NCI-H1048 (cell line): ENCODE measurements around the gene RNF141.

ENCODE experiments used
- DNase-seq: peaks from one replicate; lab custom pipeline; 2025; lab: John Stamatoyannopoulos, UW

Gene RNF141

DNA sequence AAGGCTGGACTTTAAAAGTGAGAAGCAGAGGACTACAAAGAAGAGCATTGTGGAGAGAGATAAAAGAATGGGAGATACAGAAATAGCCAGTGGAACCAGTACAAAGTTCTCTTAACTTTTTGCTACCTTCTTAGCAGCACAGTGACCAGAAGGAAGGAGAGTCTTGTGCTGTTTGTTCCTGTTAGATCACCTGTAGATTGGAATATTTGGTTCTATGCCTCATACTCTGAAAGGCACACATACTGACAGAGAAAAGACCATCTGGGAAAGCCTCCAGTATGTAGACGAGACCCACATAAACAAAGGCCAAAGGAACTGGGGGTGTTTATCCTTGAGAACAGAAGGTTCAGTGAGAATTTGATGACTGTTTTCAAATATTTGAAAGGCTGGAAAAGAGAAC lies 18.7 kb downstream of the RNF141 start:
- DNase-seq, result no peak

DNA sequence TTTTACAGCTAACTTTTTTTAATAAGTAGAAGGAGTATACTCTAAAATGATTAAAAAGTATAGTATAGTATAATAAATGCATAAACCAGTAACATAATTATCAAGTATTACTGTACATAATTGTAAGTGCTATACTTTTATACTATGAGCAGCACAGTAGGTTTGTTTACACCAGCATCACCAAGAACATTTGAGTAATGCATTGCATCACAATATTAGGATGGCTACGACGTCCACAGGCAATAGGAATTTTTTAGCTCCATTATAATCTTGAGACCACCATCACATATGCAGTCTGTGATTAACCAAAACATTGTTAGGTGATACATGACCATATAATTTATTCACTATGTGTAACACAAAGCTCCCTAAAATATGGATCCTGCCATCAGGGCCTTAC lies 20.4 kb downstream of the RNF141 start:
- no peak for DNase-seq

DNA sequence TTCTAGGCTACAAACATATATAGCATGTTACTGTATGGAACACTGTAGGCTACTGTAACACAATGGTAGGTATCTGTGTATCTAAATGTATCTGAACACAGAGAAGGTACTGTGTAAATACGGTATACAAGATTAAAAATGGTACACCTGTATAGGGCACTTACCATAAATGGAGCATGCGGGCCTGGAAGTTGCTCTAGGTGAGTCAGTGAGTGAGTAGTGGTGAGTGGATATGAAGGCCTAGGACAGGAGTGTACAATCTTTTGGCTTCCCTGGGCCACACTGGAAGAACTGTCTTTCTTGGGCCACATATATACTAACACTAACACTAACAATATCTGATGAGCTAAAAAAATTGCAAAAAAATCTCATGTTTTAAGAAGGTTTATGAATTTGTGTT lies 21.4 kb downstream of the RNF141 start:
- DNase-seq, result no peak

DNA sequence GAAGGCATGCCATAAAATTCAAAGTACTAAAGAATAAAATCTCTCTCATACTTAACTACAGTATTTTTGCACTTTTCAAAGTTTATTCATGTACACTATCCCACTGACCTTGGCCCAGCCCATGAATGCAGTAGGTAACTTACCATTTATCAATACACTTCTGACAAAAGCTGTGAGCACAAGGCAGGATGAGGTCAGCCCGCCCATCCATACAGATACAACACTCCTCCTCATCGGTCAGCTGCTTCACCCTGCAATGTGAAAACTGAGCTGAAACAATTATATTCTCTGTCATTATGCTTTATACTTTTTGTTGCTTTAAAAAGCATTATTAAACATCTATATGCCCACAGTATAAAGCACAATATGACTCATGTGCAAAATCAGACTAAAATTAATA lies 22.1 kb downstream of the RNF141 start:
- no peak for DNase-seq

DNA sequence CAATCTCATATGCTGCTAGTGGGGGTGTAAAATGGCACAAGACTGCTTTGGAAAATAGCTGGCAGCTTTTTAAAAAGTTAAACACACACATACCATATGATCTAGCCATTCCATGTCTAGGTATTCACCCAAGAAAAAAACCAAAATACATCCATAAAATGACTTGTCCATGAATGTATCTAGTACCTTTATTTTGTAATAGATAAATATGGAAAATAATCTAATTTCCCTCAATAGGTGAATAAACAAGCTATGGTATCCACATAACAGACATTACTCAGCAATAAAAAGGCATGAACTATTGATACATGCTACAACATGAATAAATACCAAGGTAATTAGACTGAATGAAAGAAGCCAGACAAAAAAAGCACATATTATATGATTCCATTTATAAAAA lies 22.9 kb downstream of the RNF141 start:
- no peak for DNase-seq

DNA sequence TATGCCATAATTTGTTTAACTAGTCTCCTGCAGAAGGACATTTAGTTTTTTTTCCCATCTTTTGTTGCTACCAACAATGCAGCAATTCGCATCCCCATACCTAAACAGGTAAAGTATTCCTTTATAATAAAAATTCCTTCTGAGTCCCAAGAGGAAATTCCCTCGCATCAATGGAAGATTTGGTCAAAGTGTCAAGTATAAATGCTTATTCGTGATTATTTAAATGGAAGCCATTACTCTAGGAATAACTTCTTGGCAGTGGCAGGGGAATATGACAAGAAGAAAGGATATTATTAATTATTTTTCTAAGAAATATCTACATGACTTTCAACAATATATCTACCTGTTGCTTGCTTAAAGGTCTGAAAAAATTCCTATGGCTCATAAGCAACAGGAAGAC lies 25.6 kb downstream of the RNF141 start:
- DNase-seq, result no peak

DNA sequence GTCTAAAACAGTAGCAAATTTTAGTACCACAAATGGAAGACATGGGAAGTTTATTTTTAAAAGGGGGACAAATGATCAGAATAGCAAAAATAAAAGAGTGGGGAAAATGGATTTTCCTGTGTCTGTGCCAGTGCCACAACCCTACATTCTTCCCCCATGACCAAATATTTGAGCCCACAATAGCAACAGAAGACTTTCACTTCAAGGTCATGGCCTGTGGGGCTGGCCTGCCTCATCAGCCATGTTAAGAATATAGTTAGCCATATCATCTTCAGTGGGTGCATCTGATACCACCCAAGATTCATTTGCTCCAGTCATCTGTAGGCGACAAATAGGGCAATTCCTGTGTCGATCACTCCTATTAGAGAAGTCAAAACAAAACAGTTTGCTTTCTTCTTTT lies 26.3 kb downstream of the RNF141 start:
- DNase-seq, result no peak

DNA sequence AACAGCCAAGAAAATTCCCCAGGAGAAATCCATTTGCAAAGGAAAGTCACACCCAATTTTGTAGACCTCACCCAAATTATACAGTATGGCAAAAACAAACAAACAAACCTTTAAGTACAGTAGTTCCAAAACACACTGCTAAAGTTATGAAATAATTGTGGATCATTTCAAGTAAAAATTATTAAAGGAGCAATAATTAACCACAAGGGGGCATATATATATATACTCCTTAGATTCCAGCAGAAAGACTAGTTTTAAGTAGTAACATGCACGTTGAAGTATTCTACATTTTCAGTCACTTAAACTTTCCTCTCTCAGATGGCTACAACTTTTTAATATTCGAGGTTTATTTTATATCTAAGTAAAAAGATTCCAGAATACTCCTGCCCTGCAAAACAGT lies 26.8 kb downstream of the RNF141 start:
- DNase-seq, result no peak

DNA sequence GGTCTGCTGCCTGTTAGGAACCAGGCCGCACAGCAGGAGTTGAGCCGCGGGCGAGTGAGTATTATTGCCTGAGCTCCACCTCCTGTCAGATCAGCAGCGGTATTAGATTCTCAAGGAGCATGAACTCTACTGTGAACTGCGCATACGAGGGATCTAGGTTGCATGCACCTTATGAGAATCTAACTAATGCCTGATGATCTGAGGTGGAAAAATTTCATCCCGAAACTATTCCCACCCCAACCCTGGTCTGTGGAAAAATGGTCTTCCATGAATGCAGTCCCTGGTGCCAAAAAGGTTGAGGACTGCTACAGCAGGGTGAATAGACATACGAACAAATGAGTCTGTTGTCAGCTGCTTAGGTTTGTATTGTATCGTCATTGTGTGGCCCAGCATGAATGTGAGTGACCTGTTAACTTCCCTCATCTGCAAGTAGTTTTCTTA lies 29.8 kb downstream of the RNF141 start:
- no peak for DNase-seq

DNA sequence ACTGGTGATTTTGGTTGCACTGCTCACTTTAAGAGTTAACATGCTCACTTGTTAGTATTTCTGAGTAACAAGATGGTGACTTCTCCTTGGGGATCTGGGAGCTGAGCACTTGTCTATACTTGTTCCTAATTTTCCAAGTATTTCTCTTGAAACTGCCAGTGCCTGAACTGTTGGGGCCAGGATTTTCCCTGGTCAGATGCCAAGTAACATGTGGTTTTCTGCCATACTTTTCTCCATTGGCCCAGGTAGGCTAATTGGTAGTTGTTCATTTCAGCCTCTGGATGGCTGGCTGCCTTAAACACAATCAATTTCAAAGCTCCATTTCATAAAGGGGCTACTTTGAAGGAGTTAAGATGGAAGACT lies 35.0 kb downstream of the RNF141 start:
- no peak for DNase-seq

DNA sequence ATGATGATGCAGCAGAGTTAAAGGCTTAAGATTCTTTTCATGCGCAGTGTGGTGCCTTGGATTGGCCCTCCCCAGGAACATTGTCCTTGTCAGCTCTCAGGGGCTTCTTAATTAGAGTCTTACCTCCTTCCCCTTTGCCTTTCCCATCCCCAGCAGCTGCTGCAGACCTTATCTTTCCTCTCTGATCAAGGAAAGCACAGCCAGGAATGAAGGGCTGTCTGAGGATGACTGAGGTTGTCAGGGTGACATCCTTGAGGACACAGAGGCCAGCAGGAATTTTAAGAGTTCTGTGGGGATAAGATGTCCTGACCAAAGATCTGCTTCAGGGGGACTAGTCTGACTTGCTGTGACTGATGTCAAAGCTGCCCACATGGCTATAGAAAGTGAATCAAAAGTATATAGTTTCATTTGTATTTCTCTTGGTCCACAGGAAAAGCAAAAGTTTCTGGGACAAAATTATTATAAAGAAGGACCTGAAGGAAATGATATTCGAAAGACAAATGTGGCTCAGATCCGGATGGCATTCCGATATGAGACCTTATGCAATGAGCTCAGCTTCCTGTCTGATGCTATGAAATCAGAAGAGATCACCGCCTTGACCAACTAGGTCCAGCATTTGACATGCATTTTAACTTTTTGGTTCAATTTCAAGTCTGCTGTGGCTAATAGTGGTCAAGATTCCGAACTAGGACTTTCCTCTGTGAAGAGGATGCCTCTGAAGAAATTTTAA lies 35.5 kb downstream of the RNF141 start:
- no peak for DNase-seq

DNA sequence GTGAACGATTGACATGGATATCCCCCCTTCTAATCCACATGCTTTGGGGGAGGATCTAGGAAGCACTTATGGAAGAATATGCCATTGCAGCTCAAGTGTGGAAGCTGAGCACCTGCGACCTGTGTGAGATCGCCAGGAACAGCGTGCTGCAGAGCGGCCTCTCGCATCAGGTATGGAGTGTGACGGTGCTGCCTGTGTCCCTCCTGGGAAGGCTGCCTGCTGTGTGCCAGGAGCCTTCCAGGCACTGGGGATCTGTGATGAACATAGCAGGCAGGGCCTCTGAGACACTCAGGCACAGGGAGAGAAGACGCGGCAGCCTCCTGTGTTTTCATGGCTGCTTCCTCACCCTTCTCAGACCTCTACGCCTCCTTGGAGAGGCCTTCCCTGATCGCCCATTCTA lies 36.5 kb downstream of the RNF141 start:
- no peak for DNase-seq

DNA sequence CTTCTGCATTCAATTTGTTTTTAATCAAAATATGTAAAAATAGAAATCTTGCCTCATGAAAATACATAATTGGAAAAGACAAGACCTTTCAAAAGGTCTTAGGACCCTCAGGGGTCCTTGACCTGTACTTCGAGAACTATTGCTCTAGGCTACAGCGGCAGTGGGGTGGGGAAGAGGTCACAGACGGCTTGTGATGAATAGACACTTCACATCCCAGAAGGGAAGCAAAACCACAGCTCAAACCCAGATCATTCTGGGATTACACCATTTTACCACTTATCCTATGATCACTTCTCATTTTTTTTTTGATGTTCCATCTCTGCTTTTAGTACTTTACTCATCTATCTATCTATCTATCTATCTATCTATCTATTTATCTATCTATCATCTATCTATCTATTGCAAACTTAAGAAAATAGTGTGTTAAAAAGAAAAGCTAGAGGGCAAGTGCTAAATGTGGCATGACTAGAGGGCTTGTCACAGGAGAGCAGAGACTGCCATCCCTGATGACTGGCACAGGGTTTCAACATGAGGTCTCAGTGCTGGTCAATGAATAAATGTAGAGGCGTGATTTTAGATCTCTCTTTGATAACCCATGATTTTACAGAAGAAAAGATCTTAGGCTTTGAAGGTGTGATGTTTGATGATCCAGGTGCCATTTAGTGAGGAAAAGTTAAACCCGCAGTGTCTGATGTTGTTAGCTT lies 37.1 kb downstream of the RNF141 start:
- DNase-seq, result no peak

DNA sequence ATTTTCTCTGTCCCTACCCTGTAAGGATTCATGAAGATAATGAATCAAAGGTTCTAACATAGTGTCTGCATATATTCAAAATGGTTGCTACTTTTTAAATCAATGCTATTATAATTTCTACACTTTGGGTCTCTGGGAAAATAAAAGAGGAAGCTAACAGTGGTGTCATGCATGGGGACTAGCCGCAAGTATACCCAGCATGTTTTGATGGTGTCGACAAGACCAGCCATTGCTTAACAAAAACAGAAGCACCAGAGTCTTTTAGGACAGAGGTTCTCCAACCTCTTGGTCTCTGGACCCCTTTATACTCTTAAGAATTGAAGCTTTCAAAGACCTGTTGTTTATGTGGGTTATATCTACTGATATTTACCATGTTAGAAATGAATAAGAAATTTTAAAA lies 37.8 kb downstream of the RNF141 start:
- DNase-seq, result no peak

DNA sequence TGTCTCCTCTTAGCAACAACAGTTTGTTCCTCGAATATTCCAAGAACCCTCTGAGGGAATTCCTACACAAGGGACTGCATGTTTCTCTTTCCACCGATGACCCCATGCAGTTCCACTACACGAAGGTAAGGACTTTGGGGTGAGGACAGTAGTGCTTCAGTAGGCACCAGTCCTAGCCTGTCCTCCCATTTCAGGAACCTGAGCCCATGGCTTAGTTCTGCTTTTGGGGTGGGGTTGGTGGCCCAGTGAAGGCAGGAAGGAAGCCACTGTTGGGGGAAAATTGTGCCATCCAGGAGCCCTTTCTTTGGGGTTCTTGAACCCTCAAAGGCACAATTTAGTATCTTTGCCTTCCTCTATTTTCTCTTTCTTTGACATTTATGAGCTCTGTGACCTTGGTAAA lies 38.2 kb downstream of the RNF141 start:
- no peak for DNase-seq

DNA sequence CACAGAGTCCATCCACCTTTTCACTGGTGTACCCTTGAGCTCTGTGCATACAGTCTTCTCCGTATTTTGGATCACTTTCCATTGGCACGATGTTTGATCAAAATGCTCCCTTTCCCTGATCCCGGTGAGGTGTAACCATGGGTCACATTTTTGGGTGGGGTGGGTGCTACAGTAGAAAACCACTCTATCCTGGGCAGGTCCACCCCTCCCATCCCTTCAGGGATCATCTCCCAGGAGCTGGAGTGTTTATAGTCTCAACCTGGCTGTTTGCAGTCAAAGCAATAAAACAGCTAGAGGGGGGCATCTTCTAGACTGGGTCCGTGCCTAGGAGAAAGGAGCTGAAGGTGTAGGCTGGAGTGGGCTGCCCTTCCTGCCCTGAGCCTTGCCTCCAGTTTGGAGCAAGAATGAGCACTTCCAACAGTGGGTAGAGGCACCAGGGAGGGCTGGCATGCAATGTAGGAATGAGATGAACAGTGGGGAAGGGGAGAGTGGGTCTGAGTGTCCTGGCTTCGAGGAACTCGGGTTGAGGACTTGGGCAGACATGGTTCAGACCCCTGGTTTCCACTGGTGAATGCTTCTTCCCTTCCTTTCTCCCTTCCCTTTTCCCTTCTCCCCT lies 38.8 kb downstream of the RNF141 start:
- DNase-seq, result no peak

DNA sequence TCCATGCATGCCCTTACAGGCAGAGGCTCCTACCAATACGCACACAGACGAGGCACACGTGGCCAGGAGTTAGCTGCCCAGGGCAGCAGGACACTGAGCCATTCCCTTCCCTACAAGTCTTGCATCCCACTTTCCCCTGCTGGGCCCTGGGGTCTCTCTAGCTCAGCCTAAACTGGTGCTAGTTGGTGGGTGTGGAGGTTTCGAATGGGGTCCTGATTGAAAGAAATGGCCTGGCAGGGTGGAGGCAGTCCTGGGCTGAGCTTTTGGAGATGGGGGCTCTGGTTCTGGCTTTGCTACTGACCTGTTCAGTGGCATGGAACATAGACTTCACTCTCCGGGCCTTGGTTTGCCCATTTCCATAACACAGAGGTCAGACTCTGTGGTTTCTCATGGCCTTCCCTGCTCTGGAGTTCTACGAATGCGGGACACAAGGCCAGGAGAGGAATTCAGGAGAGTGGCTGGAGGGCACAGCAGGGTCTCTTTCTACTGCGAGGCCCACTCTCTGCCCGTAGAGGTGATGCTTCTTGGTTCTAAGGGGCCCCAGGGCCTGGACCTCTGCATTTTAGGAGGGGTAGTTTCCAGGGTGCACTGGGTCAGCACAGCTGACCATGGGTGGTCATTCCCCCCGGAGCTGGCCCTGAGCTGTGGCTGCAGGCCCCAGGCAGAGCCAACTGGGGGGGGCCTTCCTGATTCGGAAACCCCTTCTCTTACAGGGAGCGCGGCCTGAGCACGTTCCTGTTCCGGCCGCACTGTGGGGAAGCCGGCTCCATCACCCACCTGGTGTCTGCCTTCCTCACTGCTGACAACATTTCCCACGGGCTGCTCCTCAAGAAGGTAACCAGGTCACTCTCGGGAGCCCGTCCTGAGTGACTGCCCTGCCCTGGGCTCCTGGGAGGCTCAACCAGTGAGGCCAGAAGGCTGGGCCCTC lies 40.0 kb downstream of the RNF141 start:
- DNase-seq, result no peak

DNA sequence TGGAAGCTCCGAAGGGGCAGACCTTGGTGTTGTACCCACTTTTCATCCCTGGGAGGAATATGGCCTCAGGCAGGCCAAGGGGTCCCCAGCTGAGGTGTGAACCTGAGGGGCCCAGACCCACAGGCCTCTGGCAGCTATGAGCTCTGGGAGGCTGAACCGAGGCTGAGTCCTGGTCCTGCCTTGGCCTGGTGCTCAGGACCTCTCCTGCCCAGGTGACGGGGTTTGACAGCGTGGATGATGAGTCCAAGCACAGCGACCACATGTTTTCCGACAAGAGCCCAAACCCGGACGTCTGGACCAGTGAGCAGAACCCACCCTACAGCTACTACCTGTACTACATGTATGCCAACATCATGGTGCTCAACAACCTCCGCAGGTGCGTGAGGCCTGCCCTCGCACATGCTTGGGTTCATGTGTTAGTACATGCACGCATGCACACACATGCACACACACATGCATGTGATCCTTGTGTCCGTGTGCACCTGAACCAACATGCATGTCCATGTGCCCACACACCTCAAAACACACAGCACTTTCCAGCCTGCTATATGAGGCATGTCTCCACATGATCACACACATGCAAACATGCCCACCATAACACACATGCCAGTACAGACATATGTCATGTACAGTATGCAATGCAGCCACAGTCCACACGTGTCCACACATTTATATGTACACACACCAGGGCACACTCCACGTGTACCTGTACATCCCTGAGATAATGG lies 40.9 kb downstream of the RNF141 start:
- no peak for DNase-seq

DNA sequence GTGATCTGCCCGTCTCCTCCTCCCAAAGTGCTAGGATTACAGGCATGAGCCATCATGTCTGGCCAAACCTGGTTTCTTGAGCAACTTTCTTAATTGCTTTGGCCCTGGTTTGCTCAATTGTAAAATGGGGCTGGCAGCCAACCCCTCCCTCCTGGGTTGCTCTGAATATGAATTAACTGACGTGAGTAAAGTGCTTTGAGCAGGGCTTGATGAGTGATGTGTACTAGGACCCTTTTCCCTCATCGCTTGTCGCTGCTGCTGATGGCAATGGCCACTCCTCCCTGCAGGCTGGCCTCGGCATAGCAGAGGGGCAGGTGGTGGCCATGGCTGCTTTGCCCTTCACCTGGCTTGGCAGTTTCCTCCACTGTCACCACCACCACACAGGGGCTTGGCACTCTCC lies 41.5 kb downstream of the RNF141 start:
- DNase-seq, result no peak

DNA sequence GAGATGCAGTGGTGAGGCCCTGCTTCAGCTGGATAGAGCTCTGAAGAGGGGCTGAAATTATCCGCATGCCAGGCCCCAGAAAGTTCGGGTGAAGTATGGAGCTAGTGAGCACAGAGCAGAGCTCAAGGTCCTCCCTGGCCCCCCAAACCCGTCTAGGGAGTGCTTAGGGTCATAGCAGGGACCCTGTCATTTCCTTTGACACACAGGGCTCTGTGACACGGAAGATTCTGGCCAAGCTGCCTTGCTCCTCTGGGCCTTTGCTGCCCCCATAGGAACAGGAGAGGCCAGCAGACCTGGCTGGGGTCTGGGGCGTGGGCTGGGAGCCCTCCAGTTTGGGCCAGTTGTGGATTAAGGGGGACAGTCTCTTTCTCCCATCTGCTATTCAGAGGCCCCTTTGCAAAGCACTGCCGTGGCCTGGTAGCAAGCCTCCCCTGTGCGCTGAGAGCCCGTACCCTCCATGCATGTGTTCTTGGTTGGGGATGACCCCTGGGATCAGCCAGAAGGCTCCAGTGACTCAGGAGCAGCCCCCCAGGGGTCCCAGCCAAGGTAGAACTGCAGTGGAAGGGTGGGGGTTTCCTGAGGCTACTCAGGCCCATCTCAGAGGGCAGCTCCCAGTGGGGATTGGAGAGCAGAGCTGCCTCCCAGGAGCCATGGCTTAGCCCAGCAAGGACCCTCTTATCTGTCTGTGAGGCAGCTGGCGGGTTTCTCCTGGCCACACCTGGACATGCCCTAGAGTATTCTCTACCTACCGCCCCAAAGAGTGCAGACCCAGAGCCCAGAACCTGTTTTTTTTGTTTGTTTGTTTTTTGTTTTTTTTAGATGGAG lies 42.3 kb downstream of the RNF141 start:
- DNase-seq, result no peak

DNA sequence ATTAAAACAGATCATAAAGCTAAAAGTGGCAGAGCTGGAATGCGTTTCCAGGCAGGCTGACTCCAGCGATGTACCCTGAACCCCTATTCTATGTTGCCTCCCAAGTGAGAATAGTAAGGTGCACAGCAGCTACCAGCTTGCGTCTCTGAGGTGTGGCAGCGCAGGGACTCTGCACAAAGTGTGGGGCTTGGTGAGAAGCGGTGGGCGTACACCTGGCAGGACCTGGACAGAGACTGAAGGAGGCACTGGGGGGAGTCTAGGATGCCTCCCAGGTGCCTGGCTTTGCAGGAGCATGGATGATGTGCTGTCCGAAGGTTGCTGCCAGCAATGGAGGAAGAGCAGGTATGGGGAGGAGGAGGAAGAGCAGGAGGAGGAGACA lies 43.0 kb downstream of the RNF141 start:
- no peak for DNase-seq
